Adrenal gland (tissue), 12 donors: ENCODE measurements around the gene MYO9B. TPM values are rescaled to one million over a fixed set of nuclear protein-coding genes. Genes with fewer than 3 reads are reported as not detected.

Experiments used
- DNase-seq, 7 donors: peaks; one replicate each; pipeline ENCODE4 v3.0.0-alpha.2; 2019 to 2020
- H3K27ac ChIP-seq, 5 donors: fragments of 200-600 bp; sonication (generic) in 4 of 5; 1 replicate in 3 of 5; 2 replicates in 2 of 5; pipeline versions ENCODE4 v1.5.1 to v1.8.0; 2016 to 2020; ENCODE audit warnings: mild to moderate bottlenecking in 1 of 5
- H3K27me3 ChIP-seq: fragments of 200-600 bp; 2 replicates; pipeline ENCODE4 v1.8.0; 2021
- H3K36me3 ChIP-seq, 2 donors: fragments of 200-600 bp; replicated peaks in 1 of 2; 1 replicate in 1 of 2; 2 replicates in 1 of 2; pipeline versions ENCODE4 v1.5.1 to v1.8.0; 2018 to 2022
- H3K4me1 ChIP-seq, 2 donors: fragments of 200-600 bp; replicated peaks in 1 of 2; 1 replicate in 1 of 2; 2 replicates in 1 of 2; pipeline versions ENCODE4 v1.5.1 to v1.8.0; 2018 to 2021
- H3K4me3 ChIP-seq, 4 donors: fragments of 200-600 bp; sonication (generic) in 3 of 4; one replicate each; pipeline ENCODE4 v1.5.1; 2016 to 2018
- H3K9me3 ChIP-seq, 3 donors: fragments of 200-600 bp; sonication (generic) in 1 of 3; replicated peaks in 1 of 3; 1 replicate in 2 of 3; 2 replicates in 1 of 3; pipeline versions ENCODE4 v1.5.1 to v1.8.0; 2016 to 2021
- CTCF ChIP-seq, 6 experiments: fragments of 450-650 bp in 4 of 6; fragments of 200-600 bp in 2 of 6; sonication (generic) in 1 of 6; IDR thresholded peaks; 1 replicate in 5 of 6; 2 replicates in 1 of 6; pipeline versions ENCODE4 v1.5.1 to v1.8.0; 2016 to 2021; ENCODE audit warnings: antibody characterized with exemption in 6 of 6, mild to moderate bottlenecking in 2 of 6, moderate library complexity in 1 of 6
- POLR2A ChIP-seq, 2 donors: fragments of 450-650 bp; IDR thresholded peaks; one replicate each; pipeline ENCODE4 v1.6.1; 2017; ENCODE audit warnings: antibody characterized with exemption in 2 of 2, mild to moderate bottlenecking in 2 of 2, moderate library complexity in 1 of 2
- WGBS, 4 donors: extraction: QIAGEN DNeasy Blood & Tissue Kit in 2 of 4; methylation state at CpG; one replicate each; pipeline versions ENCODE4 v1.1.5 to v1.1.7; 2013 to 2017; 5-methylcytosine and 5-hydroxymethylcytosine counted together
- intact Hi-C, 2 donors: fragments of 100-400 bp; cut with DNase I; formaldehyde crosslinking; loops; one replicate each; pipeline versions ENCODE4 v1.14.1 to v1.15.0; 2022 to 2023
- polyA plus RNA-seq, 3 donors: library from polyadenylated mRNA; stranded (reverse); fragments of 200-250 nt in 2 of 3; fragments of 350-450 nt in 1 of 3; fragmentation: Illumina TruSeq in 1 of 3; extraction: RNeasy Lipid Tissue Mini Kit (QIAGEN cat#74804) in 1 of 3; gene quantifications; one replicate each; pipeline ENCODE4 v1.2.3, GENCODE V29; 2013 to 2014
- total RNA-seq, 9 donors: library from RNA; depleted of rRNA in 4 of 9; stranded (reverse); fragments of >200 nt in 4 of 9; fragments of 120-200 nt in 1 of 9; fragmentation: NEBNext Ultra II Directional in 1 of 9; extraction: Animal tissue kit (Norgen Biotek cat#: 25700) in 1 of 9; gene quantifications; one replicate each; pipeline versions ENCODE4 v1.1.0 to v1.2.4, GENCODE V29; 2013 to 2023
- donor health status: healthy with polysubstance abuse.
- donor health status: Bipolar disorder and iron deficiency.
- donor health status: DM: yes; HTN: yes; CAD: no.
- donor health status: DM: no; HTN: no; CAD: no.
- donor health status: DM: no; HTN: no; CAD: no.
- donor health status: DM: yes; HTN: yes; CAD: no.

MYO9B gene
- total and polyA plus RNA-seq, 12 donors: 23.6 to 236 (median 86.3) TPM

GRCh38 chr19:17110599-17110966 is 35.0 kb downstream of the MYO9B start:
- WGBS, 4 donors: 82 to 93% (median 87%) methylated on average over 9 to 10 of the region's 10 CpGs
- Histone ChIP-seq H3K27ac (peak overlapping the region in 4 of 5 donors; percentile 31 to 85 (median 56)), H3K9me3 (no peaks in the 10 kb centered on the region), H3K27me3 (no peaks in the 10 kb centered on the region), H3K4me1 (peaks cover 26 to 58% of the 10 kb centered on the region in 2 donors), H3K36me3 (no peaks in the 10 kb centered on the region), H3K4me3 (no peak overlapping the region)
- no peak for TF ChIP-seq POLR2A (IDR thresholded peaks at IDR 0.05)
- no peak for TF ChIP-seq CTCF (IDR thresholded peaks at IDR 0.05)
- intact Hi-C loops: no loop called here
- no peak for DNase-seq

- 68 to 98% (median 82%) methylated on average over 3 of the region's 3 CpGs for WGBS, 4 donors
- Histone ChIP-seq H3K27ac (peak overlapping the region in 2 of 5 donors; percentile 55 to 59), H3K4me1 (peaks cover 26 to 58% of the 10 kb centered on the region in 2 donors), H3K36me3 (no peaks in the 10 kb centered on the region), H3K4me3 (no peak overlapping the region), H3K9me3 (no peaks in the 10 kb centered on the region), H3K27me3 (no peaks in the 10 kb centered on the region)
- intact Hi-C loops: no loop called here
- no peak for DNase-seq
- TF ChIP-seq POLR2A (IDR thresholded peaks at IDR 0.05) (no peak), CTCF (IDR thresholded peaks at IDR 0.05) (no peak)
These were observed 36.2 kb downstream of the MYO9B start for GRCh38 chr19:17111766-17112165.

GRCh38 chr19:17112271-17112670 is 36.7 kb downstream of the MYO9B start:
- WGBS, 4 donors: 23 to 62% (median 57%) methylated on average over 3 to 17 of the region's 17 CpGs
- H3K36me3 ChIP-seq: no peaks in the 10 kb centered on the region
- peaks cover 26 to 60% of the 10 kb centered on the region in 2 donors for H3K4me1 ChIP-seq
- H3K27me3 ChIP-seq: no peaks in the 10 kb centered on the region
- intact Hi-C loops: no loop called here
- peak in 5 of 7 donors; percentile 49 to 65 (median 55) for DNase-seq
- no peaks in the 10 kb centered on the region for H3K9me3 ChIP-seq
- peak overlapping the region in 4 of 5 donors; percentile 55 to 75 (median 58) for H3K27ac ChIP-seq
- TF ChIP-seq CTCF (IDR thresholded peaks at IDR 0.05) (no peak), POLR2A (IDR thresholded peaks at IDR 0.05) (no peak)
- H3K4me3 ChIP-seq: no peak overlapping the region

GRCh38 chr19:17112700-17113099 is 37.1 kb downstream of the MYO9B start:
- Histone ChIP-seq H3K36me3 (no peaks in the 10 kb centered on the region), H3K9me3 (no peaks in the 10 kb centered on the region), H3K27me3 (no peaks in the 10 kb centered on the region), H3K4me1 (peaks cover 26 to 59% of the 10 kb centered on the region in 2 donors), H3K27ac (peak overlapping the region; percentile 55 to 75 (median 59)), H3K4me3 (no peak overlapping the region)
- peak in 5 of 7 donors; percentile 40 to 67 (median 54) for DNase-seq
- intact Hi-C loops: no loop called here
- WGBS, 4 donors: 35 to 49% (median 40%) methylated on average over 6 to 7 of the region's 7 CpGs
- TF ChIP-seq CTCF (IDR thresholded peaks at IDR 0.05) (no peak), POLR2A (IDR thresholded peaks at IDR 0.05) (no peak)
